ENCODE data around the gene MDFIC.

The MDFIC gene

DNA sequence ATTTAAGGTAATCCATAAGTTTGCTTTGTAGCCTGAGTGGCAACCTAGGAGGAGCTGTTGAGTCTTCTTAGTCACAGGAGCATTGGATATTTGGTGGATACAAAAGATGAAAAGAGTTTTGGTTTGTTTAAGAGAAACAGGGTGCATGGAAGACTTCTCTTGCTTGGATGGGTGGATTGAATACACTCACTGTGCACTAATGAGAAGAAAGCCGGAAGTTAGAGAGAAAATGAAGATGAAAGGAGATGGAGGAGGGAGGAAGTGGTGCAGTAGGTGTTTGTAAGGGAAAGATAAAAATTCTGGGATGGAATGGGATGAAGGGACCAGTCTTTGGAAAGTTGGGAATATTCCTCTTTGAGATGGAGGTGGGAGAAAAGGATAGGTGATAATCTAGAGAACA, 7.7 kb downstream of the MDFIC start:
- DNase-seq = no peak

DNA sequence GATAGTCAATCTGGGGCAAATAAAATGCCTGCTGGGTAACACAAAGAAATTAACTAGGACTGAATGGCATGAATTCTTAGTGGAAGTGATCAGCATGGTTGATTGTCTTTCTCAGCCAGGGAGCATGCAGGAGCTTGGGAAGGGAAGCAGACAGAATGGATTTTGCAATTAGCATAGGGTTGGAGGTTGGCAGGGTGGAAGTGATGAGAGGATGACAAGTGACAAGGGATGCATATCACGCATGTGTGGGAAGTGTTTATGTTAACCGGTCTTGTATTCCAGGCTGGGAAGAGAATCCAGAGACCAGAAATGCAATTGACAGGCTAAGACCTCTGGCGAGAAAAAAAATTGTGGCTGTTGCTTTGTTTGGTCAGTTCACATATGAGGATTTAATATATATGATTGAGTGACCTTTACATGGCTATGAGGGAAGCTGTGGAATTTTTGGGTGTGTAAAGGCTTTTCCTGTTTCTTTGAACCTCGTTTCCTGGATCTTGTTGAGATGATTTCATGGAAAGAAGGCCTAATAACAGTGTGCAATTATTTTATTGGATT, 8.3 kb downstream of the MDFIC start:
- DNase-seq = no peak

DNA sequence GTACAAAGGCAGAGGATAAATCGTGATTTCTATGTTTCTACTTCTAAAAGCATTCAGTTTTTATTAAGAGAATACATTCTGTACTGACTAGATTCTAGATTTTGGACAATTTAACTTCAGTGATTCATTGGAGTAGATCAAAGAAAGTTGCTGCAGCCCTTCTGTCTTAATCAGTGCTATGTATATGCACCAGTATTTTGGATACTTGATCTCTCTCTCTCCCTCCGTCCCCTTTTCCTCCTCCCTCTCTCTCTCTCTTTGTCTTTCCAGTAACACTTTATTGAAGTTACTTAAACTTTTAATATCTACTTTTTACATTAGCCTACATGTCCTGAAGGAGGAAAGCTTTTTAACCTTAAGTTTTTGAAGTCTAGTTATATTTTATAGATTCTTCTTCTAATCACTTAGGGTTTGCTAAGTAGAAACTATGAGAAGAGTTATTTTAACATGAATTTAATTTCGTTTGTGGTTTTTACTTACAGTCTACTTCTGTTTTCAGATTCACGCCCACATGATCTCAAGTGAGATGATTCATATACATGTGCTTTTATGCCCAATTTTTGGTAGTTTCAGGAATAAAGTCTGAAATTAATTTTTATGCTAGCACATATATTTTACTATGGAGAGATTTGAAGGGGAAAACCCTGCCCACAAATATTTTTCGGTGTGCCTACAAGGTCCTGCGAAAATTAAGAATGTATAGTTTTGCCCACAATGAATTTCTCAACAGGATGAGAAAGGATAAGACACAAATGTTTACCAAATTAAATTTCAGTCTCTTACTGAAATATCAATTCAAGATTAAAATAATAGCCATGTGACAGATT, 9.1 kb downstream of the MDFIC start:
- DNase-seq = no peak

DNA sequence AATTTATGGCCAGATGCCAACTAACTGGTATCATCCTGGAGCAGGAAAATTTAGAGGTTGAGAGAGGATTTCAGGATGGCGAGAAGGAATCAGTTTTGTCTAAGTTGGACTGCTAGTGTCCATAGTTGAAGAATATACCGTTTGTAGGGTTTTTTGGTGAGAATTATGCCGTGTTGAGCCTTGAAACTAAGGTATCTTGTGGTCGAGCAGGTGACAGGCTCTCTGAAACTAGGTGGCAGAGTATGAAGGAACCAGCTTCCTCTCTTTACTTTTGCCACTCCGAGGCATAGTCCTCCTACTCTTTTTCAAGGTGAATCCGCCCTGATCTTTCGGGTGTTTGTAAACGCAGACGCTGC, 9.7 kb downstream of the MDFIC start:
- peak; percentile 63 for DNase-seq

DNA sequence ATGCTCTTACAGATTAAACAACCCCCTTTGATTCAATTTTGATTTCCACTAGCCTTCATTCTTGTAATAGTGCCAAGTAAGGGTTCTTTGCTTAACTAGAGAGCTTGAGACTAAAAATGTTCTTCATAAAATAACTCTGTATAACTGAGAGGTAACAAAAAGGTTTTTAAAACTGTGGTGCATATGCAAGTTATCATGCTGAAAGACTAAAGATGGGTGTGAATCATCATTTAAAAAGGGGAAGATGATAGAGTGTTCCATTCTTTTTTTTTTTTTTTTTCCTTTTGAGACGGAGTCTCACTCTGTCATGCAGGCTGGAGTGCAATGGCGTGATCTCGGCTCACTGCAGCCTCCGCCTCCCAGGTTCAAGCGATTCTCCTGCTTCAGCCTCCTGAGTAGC, 11.1 kb downstream of the MDFIC start:
- DNase-seq = no peak

DNA sequence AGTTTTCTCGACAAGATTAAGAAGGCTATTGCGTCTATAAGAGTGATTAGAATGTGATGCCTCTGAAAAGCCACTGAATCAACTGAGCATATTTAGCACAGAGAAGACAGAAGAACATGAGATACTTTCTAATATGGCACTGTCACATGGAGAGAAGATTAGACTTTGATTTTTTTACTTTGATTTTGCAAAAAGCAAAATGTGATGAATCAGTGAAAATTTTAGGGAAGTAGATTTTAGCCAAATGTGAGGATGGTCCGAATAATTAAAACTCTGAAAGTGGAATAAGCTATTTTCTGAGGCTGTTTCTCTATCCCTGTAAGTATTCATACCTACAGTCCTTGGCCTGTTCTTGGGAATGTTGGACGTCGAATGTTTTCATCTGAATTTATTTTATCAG, 11.8 kb downstream of the MDFIC start:
- DNase-seq = no peak

DNA sequence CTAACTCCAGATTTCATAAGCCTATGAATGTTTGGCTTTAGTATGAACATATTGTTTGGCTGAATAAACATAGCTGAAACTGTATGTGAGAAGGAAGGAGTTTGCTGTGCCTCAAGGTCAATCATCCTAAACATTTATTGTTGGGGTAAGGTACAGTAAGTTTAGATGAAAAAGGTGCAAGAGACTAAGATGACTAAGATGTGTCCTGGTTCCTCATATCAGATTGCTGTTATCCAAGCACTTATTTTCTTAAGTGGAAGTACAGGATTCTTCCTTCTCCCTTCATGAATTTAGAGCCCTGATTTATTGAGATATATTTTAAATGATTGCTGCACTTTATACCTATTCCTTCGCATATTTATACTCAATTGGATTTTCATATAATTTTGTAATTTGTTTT, 12.2 kb downstream of the MDFIC start:
- no peak for DNase-seq

DNA sequence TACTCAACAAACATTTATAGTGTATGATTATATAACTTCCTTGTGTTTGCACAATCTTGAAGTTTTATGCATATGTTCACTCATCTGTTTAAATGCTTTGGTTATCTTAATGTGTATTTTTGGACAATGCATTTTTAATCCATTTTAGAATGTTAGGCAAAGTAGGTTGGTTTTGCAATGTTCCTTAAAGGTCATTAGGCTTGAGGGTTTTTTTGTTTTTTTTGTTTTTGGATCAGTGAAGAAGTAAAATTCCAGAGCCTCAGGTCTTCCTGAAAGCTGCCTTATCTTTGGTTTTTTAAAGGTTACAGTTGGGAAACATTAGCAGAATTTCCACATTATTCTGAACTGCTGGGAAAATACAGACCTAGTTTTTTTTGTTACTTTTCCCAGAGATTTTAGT, 12.8 kb downstream of the MDFIC start:
- DNase-seq = no peak

DNA sequence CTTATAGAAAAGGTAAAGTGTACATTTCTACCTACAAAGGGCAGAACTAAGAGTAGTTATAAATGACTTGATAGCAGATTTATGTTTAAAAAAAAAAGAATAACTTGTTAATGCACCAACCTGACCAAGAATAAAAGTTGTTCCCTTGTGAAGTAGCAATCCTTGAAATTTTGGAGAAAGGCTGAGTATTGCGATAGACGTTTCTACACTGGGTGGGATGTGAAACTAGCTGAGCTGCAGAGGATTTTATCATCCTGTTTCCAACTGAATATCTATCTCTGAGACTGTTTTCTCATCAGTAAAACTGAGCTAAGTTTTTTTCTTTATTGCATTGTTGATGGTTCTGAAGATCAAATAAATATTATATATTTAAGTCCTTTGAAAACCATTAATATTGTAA, 14.6 kb downstream of the MDFIC start:
- no peak for DNase-seq

DNA sequence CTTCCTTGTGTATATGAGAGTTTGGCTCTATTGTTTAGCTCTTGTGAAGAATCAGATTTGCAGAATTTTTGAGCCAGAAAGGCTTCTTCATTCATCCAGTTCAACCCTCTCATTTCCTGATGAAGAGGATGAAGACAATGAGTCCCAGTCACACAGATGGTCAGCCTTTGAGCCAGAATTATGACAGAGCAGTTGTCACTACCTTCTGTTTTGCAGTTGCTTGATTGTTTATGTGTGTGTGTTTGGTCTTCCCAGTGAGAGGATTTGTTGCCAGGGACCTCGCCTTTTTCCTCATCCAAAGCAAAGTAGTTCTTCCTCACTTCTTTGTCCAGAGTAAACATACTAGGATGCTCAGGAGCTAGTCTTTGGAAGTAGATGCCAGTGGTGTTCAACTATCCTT, 15.6 kb downstream of the MDFIC start:
- no peak for DNase-seq

DNA sequence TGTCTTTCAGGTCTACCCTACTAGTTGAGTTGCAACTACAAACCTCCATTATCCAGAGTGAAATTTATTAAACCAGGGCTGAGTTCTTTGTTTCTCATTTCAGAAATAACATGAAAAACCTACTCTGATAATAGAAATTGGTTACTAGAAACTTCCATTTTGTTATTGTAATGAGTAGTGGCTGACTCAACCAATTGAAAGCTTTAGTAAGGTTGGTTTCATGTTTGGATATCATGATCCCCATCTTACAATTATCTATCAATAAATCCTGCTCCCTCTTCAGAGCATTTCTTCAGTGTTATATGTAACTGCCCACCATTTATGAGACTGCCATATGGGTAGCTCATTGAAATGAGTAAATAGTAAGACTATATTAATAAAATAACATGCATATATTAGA, 16.9 kb downstream of the MDFIC start:
- no peak for DNase-seq

DNA sequence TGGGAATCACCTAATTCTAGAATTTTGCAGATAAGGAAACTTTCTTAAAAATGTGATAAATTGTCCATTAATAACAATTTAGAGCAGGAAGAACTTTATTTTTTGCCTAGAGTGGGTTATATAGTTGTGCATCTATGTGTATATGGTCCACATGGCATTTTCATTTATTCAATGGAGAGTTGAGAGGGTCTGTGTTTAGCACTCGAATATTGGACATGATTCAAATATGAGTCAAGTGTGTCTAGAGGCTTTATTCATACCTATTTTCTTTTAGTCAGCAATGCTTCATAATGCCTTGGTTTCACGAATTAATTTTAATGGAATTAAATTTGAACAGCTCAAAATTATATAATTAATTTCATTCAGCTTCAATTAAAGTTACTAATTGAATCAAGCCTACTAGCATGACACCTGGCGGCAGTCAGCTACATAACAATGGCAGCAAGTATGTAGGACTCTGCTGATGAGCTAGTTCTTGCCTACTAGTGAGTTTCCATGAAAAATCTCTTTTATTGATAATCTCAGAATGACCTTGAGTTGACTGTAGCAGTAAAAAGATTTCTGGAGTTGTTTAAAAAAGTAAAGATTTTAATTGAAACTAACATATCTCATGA, 17.7 kb downstream of the MDFIC start:
- no peak for DNase-seq

DNA sequence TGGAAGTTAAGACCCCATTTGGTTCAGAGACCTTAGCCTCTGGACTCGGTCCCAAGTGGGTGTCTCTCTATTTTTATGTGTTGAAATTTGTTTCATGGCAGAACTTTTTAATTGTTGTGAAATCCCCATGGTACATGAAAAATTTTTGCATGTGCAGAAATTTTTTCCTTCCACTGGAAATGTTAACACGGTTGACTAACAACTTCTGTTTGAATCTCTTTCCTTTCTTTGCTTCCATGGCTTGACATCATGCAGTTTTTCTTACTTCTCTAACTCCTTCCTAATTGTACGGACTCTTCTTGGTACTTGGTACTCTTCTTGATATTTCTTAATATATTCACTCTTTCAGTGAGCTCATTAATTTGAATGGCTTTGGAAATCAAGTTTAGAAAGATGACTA, 18.3 kb downstream of the MDFIC start:
- DNase-seq = no peak

DNA sequence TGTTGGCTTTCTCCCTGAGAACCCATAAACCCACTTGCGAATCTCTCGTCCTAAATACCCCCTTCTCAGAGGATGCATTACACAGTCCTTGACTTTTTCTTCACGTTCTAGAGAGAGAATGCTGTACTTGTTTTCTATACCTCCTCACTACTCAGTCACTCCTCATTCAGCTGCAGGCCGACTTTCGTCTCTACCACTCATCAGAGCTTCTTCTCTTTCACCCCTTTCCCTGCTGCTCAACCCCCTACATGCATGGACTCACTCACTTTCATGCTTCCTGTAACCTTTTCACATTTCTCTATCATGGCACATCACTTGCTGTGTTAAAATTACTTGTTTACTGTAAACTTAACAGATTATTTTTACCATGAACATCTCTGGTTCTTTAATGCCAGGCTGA, 19.8 kb downstream of the MDFIC start:
- no peak for DNase-seq

DNA sequence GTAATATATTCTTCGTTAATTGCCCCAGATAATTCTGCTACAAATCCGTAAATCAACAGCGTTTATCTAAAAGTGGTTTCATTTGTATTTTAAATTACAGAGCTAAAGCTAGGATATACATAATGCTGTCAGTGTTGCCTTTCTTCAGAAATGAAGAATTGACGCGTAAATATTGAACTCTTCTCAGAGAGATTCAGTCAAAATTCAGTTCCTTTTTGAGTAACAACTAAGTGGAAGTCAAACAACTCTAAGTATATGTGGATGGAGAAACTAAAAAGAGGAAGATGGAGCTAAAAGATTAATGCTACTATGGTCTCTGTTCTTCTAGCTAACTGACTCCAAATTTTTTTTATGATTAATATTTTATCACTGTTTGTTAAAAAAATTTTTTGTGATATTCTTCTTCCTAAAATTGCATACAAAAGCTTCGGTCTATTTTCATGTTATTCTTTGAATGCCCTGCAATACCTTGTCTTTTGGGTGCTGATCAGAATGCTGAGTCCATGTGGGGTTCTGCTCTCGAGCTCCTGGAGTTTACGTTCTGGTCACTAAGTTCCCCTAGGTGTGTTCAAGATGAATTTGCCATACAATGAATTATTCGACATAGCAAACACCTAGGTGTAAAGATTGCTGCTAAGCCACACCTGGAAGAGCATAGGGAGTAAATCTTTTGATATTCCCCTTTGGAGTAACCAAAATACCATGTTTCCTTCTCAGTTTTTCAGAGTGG, 20.7 kb downstream of the MDFIC start:
- no peak for DNase-seq

DNA sequence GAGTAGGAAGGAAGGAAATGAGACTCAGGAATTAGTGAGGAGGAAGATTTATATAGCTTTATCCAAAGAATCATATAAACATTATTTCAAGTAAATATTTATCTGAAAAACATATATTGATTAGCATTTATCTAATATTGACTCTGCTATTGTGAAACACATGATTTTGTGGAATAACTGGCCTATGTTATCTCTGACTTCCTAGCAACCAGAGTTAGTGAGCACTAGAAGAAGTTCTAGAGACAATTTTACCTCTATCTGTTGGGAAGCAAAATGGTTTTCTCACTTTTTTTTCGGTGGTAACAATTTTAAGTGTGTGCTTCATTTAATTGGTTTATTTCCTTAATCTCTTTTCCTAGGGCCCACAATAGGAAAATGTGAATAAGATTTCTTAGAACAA, 21.6 kb downstream of the MDFIC start:
- no peak for DNase-seq

DNA sequence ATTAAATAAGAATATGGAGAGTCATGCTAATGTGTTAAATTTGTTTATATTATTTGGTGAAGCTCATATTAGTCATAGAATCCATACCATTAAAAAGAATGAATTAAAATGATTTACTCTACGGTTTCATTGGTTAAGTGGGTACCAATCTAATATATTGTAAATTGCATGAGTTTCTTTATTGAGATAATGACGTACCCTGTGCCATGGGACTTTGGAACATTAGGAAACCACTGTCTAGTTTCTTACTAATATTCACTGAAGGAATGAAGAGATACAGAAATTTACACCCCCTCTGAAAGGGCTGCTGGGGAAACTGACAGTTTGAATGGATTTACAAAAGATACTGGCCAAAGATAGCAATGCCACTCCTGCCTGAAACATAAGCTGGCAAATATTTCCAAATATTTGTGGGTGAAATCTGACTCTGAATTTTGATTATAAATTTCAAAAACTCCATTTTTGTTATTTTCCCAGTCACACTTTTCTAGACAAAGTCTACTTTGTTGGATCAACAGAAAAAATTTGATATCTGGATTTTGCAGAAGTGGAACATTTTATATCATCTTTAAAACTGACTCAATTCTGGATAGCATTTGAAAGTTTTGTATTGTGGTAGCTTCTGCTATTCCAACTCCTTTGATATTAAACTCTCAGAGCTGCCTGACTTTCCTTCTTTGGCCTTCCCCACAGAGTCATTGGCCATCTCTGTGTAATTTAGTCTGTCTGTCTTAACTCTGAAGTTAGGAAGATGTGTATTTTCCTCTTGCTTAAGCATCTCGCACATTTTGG, 22.3 kb downstream of the MDFIC start:
- no peak for DNase-seq

DNA sequence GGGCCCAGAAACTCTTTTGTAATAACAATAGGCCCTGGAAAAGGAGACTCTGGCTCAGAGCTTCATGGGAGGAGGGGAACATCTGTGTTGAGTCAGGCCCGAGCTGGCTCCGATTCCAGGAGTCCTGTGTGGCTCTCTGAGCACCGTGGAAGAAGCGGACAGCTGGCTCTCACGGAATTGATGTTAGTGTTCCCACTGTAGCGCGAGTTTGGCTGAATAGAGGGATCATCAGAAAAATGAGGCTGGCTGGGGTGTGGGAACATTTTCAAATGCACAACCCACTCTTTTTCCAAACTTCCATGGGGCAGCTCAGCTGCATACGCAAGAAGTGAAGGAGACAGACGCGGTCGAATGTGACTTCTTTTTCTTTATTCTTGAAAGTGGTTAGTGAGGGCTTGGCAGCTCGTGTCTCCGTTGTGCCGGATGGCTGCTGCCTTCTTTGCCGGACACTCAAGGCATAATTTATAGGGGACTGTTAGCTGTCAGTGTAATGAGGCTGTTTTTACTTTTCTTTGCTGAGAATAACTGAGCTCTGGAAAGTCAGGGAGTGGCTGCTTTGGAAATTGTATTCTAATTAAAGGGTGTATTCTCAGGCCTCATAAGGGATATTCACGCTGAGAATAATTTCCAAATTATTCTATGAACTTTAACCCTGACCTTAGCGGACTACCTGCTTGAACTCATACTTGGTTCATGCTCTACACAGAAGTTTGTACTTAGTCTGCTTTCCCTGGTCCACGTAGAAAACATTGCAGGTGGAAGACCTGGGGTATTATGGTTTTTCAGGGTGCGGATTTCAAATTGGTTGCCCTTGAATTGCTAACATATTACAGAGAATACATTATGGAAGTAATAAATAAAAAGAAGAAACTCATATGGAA, 23.1 kb downstream of the MDFIC start:
- no peak for DNase-seq

DNA sequence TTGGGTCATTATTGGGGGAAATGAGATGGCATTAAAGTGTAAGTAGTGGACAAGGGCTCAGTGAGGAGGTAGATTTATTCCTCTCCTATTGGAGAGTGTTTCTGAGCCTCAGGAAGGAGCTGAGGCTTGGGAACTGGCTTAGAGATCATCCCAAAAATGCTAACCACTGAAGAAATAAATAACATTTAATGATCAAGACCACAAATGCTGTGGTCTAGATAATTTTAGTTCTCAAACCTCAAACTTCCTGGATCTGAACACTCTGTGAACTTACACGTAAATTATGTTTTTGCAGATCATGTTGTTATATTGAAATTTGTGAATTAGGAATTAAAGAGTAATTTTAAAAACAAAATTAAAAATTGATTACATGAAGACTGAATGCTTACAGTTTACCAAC, 27.3 kb downstream of the MDFIC start:
- no peak for DNase-seq

DNA sequence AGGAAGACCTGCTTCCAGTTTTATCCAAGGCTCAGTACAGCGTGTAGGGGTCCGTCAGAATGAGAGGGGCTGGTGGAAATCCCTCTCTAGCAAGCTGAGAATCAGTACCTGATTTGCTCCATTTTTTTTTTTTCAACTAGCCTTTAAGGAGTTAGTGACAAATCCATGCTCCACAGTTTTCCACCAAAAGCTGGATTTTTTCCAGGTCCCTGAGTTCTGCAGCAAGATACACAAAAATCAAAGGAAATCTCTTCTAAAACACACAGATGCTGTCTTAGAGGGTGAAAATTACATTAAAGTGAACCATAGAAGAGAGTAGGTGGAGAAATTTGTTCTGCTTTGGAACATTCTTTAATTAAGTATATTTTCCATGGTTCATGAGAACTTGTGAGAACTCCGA, 30.4 kb downstream of the MDFIC start:
- no peak for DNase-seq

DNA sequence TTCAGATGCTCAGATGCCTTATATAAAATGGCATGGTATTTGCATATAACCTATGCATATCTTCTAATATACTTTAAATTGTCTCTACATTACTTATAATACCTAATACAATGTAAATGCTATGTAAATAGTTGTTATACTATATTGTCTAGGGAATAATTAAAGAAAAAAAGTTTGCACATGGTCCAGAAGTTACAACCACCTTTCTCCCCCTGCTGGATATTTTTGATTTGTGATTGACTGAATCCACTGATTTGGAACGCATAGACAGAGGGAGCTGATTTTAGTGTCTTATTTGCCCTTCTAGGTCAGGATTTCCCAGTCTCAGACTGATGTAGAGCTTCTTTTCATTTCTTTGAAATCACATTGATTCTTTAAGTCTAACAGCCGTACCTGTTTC, 31.8 kb downstream of the MDFIC start:
- DNase-seq = no peak

DNA sequence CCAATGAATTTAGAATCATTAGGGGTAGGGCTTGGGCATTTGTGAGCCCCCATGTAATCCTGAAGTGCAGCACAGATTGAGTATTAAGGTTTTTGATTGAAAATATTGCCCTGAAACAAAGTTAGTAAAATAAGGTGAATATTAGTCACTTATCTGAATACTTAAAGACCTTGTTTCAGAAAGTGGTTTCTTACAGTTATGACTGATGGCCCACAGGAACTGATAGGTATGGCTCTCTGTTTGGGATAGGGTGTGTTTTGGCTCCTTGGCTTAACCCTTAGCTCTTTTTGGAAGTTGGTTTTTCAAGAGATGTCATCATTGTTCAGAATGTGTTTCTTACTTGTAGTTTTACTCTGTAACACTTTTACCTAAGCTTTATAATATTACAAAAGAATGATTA, 34.8 kb downstream of the MDFIC start:
- DNase-seq = no peak

Measured in stimulated activated CD4-positive, alpha-beta T cell treated with anti-CD3 and anti-CD28 coated beads, Interleukin-4, amount 100 ng/mL, for 24 hours (primary cell).